ENCODE data around the gene ATXN7L1.

ATXN7L1 gene

DNA sequence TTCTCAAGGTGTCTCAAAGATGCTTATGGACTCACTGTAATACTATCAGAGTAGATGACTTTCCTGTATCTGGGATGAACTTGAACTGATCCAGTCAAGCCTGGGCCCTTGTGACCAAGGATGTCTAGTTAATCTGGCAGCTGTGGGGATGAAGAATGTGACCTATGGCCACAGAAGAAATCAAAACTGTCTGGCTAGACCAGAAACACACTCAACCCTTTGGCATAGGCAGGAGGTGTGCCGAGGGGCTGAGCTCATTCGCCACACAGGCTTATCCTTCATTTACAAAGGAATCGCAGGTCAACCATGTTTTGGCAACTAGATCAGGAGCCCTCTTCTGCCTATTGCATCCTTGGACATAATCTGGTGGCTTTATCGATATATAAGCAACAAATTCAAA lies 110.6 kb downstream of the ATXN7L1 start:
- Mint-ChIP-seq H3K36me3 (ENCODE audit: low read depth) (no peaks in the 10 kb centered on the region), H3K9me3 (no peaks in the 10 kb centered on the region), H3K4me1 (ENCODE audit: low read depth) (peaks cover 21% of the 10 kb centered on the region), H3K27ac (no peak overlapping the region), H3K4me3 (no peak overlapping the region), H3K27me3 (ENCODE audit: low read depth) (peaks cover 44% of the 10 kb centered on the region)

DNA sequence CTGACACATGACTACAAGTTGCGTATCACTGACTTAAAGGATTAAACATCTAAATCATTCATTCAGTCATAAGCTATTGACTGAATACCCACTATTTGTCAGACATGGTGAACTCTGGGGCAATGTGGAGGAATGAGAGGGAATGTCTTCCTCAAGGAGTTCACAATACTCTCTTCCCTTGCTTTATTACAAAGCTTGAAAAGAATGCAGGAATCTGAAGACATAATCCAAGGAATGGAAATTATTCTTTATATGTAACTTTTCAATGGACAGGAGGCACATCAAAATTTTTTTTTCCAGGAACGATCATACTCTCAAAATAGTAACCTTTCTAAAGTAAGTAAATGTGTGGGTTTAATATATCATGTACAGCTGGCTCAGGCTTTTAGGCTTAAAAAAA lies 111.9 kb downstream of the ATXN7L1 start:
- H3K9me3 Mint-ChIP-seq: no peaks in the 10 kb centered on the region
- H3K27ac Mint-ChIP-seq: no peak overlapping the region
- H3K36me3 Mint-ChIP-seq (ENCODE audit: low read depth): no peaks in the 10 kb centered on the region
- peaks cover 32% of the 10 kb centered on the region for H3K4me1 Mint-ChIP-seq (ENCODE audit: low read depth)
- no peak overlapping the region for H3K4me3 Mint-ChIP-seq
- H3K27me3 Mint-ChIP-seq (ENCODE audit: low read depth): peaks cover 40% of the 10 kb centered on the region

DNA sequence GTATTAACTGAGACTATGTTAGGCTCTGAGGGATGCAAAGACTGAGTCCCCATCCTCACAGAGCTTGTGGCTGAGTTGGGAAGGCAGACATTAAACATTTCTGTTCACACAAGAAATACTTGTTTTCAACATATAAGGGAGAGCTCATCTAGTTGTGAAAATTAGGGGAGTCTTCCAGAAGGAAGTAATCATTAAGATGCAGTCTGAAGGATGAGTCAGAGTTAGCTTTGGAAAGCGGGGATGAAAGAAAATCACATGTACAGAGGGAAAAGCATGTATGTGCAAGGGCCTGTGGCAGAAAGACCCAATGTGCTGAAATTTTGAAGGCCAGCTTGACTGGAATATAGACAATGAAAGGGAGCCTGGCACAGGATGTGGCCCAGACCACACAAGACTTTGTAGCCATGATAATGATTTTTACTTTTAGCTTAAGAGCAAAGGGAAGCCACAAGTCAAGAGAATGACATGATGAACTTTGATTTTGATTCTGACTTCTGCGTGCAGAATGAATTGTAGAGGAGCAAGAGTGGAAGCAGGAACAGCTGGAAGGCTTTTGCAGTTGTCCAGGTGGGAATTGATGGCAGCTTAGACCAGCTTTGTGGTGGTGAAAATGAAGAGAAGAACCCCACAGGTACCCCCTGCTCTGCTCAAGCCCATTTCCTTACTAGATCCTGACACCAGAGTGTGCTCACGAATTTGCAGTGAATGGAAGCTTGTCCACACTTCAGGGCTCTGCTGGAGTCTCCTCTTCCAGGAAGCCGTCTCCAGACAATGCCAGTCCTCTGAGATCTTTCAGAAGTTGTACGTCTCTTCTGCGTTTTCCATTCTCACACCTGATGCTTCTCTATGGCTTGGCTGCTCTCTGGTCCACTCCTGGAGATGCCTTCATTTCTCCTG lies 115.6 kb downstream of the ATXN7L1 start:
- H3K27me3 Mint-ChIP-seq (ENCODE audit: low read depth): peaks cover 28% of the 10 kb centered on the region
- H3K4me1 Mint-ChIP-seq (ENCODE audit: low read depth): peaks cover 30% of the 10 kb centered on the region
- H3K27ac Mint-ChIP-seq: no peak overlapping the region
- no peaks in the 10 kb centered on the region for H3K9me3 Mint-ChIP-seq
- no peak overlapping the region for H3K4me3 Mint-ChIP-seq
- H3K36me3 Mint-ChIP-seq (ENCODE audit: low read depth): no peaks in the 10 kb centered on the region

DNA sequence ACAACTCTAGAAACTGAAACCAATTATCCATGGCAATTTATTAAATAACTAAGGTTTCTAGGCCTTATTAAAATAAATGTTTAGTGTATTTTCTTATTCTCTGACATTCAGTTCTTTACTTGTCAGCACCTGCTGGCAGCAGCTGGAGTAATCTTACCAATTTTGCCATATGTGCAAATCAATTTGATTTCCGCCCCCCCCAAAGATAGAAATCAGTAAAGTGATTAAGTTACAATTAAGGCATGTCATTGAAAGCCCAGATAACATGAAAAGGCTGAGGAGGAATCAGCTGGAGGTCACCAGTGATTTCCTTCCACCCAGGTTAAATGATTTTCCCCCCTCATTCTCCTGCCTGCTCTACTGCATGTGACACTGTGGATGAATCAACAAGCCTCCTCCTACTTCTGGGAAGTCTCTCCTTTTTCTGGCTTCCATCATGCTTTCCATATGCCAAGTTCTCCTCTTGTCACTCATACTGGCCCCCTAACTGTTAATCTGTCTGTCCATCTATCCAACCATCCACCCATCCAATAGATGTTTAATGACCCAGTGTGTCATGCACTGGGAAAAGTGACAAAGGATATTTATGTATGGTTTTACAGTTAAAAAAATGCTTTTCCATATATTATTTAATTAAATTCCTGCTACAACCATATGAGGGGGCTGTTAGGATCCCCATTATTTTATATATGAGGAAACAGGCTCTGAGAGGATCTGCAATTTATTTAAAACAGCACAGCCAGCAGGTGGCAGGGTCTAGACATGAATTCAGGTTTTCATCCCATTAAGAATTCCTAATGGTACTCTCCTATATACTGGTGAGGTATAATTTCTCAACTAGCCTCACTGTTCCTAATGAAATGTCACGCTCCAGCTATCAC lies 116.5 kb downstream of the ATXN7L1 start:
- no peak overlapping the region for H3K27ac Mint-ChIP-seq
- no peaks in the 10 kb centered on the region for H3K36me3 Mint-ChIP-seq (ENCODE audit: low read depth)
- peaks cover 24% of the 10 kb centered on the region for H3K4me1 Mint-ChIP-seq (ENCODE audit: low read depth)
- H3K4me3 Mint-ChIP-seq: no peak overlapping the region
- peaks cover 22% of the 10 kb centered on the region for H3K27me3 Mint-ChIP-seq (ENCODE audit: low read depth)
- no peaks in the 10 kb centered on the region for H3K9me3 Mint-ChIP-seq

DNA sequence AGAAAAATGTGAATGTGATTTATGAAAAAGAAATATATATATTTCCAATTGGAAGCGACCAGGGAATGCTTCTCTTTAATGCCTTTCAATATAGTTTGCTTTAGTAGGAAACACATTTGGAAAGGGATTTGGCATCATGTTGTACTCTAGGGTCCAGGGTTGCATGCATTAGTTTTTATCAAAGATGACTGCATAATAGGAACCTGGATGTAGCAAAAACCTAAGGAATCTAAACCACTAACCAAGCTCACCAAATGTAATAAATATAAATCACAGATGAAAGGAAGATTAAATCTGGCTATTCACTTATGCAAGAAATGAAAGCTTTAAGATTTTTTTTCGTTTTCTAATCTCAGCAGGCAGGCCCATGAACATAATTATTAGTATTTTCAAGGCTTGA lies 120.0 kb downstream of the ATXN7L1 start:
- Mint-ChIP-seq H3K27me3 (ENCODE audit: low read depth) (peaks cover 18% of the 10 kb centered on the region), H3K36me3 (ENCODE audit: low read depth) (no peaks in the 10 kb centered on the region), H3K4me1 (ENCODE audit: low read depth) (peaks cover 20% of the 10 kb centered on the region), H3K4me3 (no peak overlapping the region), H3K9me3 (no peaks in the 10 kb centered on the region), H3K27ac (no peak overlapping the region)

DNA sequence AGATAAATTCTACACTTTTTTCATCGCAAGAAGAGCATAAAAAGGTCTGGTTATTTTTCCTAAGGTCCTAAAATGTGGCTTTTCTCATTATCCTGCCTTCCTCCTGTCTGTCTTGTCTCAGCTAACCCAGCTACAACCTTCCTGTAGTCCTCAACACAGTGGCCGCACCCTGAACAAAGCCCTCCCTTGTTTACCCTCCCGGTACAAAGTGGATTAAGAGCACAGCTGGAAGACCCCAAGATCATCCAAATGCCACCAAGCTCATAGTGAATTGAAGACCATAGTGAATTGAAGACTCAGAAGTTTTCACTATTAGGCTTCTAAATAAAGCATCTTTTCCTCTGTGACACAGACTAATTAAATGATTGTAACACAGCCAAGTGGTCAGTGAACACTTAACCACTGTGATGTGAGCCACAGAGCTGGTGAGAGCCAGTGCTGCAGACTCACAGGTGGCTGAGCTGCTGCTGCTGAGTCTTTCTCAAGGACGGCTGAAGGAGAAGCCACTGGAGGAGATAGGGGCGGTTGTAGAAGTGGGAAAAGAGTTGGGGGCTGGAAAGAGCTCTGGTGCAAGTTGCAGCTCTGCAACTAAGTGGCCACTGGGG lies 123.6 kb downstream of the ATXN7L1 start:
- Mint-ChIP-seq H3K4me3 (no peak overlapping the region), H3K27ac (no peak overlapping the region), H3K9me3 (no peaks in the 10 kb centered on the region), H3K36me3 (ENCODE audit: low read depth) (no peaks in the 10 kb centered on the region), H3K4me1 (ENCODE audit: low read depth) (no peaks in the 10 kb centered on the region), H3K27me3 (ENCODE audit: low read depth) (peaks cover 25% of the 10 kb centered on the region)

DNA sequence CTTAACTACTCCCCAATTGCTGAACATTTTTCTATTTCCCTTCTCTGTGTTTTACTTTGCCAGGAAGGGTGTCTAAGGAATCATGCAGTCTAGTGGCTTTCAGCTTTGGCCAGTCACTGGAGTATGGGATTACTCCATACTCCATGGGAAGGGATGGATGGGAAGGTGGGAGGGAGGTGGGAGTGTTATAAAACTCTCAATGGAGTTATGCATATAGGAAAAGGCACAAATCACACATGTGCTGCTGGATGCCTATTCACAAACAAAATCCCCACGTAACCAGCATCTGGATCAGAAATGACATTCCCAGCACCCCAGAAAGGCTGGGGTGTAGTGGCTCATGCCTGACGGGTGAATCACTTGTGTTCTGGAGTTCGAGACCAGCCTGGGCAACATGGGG lies 125.3 kb downstream of the ATXN7L1 start:
- H3K36me3 Mint-ChIP-seq (ENCODE audit: low read depth): no peaks in the 10 kb centered on the region
- H3K27me3 Mint-ChIP-seq (ENCODE audit: low read depth): peaks cover 23% of the 10 kb centered on the region
- H3K4me1 Mint-ChIP-seq (ENCODE audit: low read depth): no peaks in the 10 kb centered on the region
- H3K9me3 Mint-ChIP-seq: no peaks in the 10 kb centered on the region
- H3K27ac Mint-ChIP-seq: no peak overlapping the region
- no peak overlapping the region for H3K4me3 Mint-ChIP-seq

DNA sequence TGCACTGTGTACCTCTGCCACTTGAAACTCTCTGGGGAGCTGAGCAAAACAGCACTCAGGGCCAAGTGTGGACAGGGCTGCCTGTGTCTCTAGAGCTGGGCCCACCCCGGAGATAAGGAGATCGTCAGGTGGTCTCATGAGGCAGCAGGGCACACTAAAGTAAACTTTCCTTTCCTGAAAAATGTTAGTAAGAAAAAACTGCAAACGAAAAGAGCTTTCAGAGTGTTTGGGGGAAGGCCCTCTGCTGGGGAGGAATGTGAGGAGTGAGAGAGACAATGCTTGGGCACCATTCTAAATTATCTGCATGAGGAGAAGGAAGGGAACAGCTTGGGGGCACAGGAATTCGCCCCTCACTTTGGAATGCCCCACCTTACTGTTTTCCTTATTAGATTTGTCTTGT lies 127.7 kb downstream of the ATXN7L1 start:
- H3K9me3 Mint-ChIP-seq: no peaks in the 10 kb centered on the region
- H3K27me3 Mint-ChIP-seq (ENCODE audit: low read depth): peaks cover 23% of the 10 kb centered on the region
- no peak overlapping the region for H3K27ac Mint-ChIP-seq
- H3K4me1 Mint-ChIP-seq (ENCODE audit: low read depth): peaks cover under 1% of the 10 kb centered on the region
- no peaks in the 10 kb centered on the region for H3K36me3 Mint-ChIP-seq (ENCODE audit: low read depth)
- H3K4me3 Mint-ChIP-seq: no peak overlapping the region

DNA sequence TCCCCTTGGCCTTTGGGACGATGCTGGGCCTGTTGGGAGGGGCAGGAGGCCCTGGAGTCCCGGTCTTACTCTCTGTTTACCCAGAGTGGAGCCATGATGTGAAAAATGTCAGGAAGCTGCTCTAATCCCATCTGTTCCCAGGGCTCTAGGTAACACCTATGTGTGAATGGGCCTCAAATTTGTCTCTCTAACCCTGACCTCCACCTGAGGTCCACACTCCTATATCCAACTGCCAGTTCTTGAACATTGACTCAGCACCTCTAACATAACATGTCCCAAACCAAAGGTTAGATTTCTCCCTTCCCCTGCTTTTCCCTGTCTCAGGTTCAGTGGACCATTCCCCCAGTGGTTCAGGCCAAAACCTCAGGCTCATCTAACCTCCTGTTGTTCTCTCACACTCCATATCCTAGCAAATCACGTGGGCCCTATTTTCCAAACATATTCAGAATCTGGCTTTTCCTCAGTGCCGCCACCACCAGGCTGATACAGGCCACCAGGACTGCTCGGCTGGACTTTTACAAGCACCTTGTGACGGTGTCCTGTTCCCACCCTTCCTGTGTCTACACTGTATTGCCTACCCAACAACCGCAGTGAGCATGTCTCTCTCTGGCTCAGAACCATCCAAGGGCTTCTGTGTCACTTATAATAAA lies 130.6 kb downstream of the ATXN7L1 start:
- Mint-ChIP-seq H3K36me3 (ENCODE audit: low read depth) (no peaks in the 10 kb centered on the region), H3K4me1 (ENCODE audit: low read depth) (peaks cover 5% of the 10 kb centered on the region), H3K27ac (no peak overlapping the region), H3K9me3 (no peaks in the 10 kb centered on the region), H3K4me3 (no peak overlapping the region), H3K27me3 (ENCODE audit: low read depth) (peaks cover 29% of the 10 kb centered on the region)

DNA sequence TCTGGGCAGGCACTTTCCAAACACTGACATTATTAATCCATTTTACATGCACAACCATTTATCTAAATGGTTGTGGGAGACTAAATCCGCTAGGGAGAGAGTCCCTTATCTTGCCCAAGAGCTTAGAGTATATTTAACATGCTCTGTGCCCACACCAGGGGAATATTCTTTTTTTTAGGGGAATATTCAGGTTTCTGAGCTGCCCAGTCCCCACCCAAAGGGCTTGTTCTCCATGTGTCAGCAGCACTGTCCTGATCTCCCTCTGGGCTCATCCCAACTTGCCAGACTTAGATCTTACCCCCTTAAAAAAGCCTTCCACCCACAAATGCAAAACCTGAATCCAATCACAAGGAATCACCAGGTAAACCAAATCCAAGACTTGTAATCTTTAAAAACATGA lies 132.1 kb downstream of the ATXN7L1 start:
- Mint-ChIP-seq H3K4me3 (no peak overlapping the region), H3K27me3 (ENCODE audit: low read depth) (peaks cover 28% of the 10 kb centered on the region), H3K9me3 (no peaks in the 10 kb centered on the region), H3K27ac (no peak overlapping the region), H3K36me3 (ENCODE audit: low read depth) (no peaks in the 10 kb centered on the region), H3K4me1 (ENCODE audit: low read depth) (peaks cover 5% of the 10 kb centered on the region)

DNA sequence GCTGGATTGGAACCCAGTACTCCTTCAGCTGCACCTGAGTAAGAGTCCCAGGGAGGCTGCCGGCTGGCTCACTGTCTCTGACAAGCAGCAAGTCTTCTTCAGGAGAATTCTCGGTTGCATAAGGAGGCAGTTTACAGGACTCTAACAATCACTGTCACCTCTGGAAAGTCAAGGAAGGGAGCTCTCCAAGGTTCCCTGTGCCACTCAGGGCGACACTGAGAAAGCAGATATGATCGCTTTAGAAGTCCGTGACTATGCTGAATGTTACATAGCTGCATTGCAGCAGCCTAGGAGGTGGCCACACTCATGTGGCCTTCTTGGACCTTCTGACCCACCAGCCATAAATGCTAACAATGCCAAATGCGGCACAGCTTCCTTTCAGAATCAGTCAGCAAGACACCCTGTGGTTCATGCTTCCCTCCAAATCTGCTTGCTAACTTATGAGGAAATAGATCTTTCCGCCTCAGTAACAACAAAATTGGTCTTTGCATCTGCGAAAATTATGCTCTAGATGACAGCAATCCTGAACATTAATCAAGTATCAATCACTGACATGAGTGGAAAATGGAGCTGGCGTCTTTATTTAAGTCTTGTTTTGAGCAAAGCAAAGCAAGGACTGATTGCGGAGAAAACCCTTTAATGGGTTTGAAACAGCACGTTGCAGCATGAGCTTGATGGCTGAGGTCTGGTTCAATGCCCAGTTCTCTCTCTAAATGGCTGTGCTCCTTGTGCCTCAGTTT lies 132.9 kb downstream of the ATXN7L1 start:
- Mint-ChIP-seq H3K4me3 (no peak overlapping the region), H3K27me3 (ENCODE audit: low read depth) (peaks cover 24% of the 10 kb centered on the region), H3K27ac (no peak overlapping the region), H3K4me1 (ENCODE audit: low read depth) (peaks cover 5% of the 10 kb centered on the region), H3K9me3 (no peaks in the 10 kb centered on the region), H3K36me3 (ENCODE audit: low read depth) (no peaks in the 10 kb centered on the region)

DNA sequence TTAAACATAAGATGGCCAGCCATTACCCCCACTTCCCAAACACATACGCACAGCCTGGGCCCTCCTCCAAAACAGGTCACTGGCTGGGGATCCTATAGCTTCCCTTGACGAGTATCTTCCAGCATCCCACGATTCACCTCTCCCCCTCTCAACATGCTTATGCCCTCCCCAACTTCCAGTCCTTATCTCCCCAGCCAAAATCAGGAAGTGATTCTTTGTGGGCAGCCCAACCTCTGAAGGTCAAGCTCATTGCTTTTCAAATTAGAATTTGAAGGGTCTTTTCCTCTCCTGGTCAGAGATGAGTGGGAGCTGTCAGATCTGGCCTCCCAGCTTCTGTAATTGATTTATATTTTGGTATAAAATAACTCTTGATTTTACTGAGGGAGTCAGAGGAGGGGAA lies 133.6 kb downstream of the ATXN7L1 start:
- no peaks in the 10 kb centered on the region for H3K9me3 Mint-ChIP-seq
- peaks cover 5% of the 10 kb centered on the region for H3K4me1 Mint-ChIP-seq (ENCODE audit: low read depth)
- H3K36me3 Mint-ChIP-seq (ENCODE audit: low read depth): no peaks in the 10 kb centered on the region
- no peak overlapping the region for H3K27ac Mint-ChIP-seq
- H3K4me3 Mint-ChIP-seq: no peak overlapping the region
- peaks cover 24% of the 10 kb centered on the region for H3K27me3 Mint-ChIP-seq (ENCODE audit: low read depth)

DNA sequence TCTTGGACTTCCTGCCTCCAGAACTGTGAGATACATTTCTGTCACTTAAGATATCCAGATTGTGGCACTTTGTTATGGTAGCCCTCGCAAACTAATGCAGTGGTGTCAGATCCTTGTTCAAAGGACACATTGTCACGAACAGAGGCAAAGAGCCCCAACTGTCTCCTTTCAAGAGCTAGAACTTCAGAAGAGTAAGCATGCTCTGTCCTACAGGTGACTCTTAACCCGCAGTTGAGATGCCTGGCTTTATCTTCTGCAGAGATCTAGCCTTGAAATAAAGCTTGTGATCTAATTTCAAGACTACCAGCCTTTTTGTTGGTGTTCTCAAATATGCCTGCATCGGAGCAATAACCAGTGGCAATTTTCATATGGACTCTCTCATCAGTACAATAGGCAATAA lies 134.4 kb downstream of the ATXN7L1 start:
- H3K9me3 Mint-ChIP-seq: no peaks in the 10 kb centered on the region
- no peak overlapping the region for H3K27ac Mint-ChIP-seq
- H3K4me3 Mint-ChIP-seq: no peak overlapping the region
- peaks cover 5% of the 10 kb centered on the region for H3K4me1 Mint-ChIP-seq (ENCODE audit: low read depth)
- H3K27me3 Mint-ChIP-seq (ENCODE audit: low read depth): peaks cover 24% of the 10 kb centered on the region
- no peaks in the 10 kb centered on the region for H3K36me3 Mint-ChIP-seq (ENCODE audit: low read depth)

DNA sequence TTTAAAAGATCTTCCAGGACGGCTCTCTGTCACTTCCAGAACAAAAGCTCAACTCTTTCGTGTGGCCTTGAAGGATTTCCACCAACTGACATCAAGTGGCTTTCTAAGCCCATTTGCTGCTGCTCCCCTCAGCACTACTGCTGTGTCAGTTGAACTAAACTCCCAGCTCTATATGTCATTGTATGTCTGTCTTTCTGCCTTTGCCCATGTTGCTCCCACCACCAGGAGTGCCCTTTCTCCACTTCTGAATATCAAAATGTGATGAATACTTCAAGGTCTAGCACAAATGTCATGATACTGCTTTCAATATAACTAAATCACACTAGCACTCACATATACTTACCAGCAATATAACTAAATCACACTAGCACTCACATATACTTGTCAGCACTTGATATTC lies 138.3 kb downstream of the ATXN7L1 start:
- peaks cover 6% of the 10 kb centered on the region for H3K4me1 Mint-ChIP-seq (ENCODE audit: low read depth)
- peaks cover 5% of the 10 kb centered on the region for H3K9me3 Mint-ChIP-seq
- no peaks in the 10 kb centered on the region for H3K36me3 Mint-ChIP-seq (ENCODE audit: low read depth)
- H3K4me3 Mint-ChIP-seq: no peak overlapping the region
- peaks cover 18% of the 10 kb centered on the region for H3K27me3 Mint-ChIP-seq (ENCODE audit: low read depth)
- H3K27ac Mint-ChIP-seq: no peak overlapping the region
